NCI-H69 (cell line): Measurements from ENCODE around the gene C1GALT1.

Source experiments
- DNase-seq: peaks from one replicate; lab custom pipeline; 2025; lab: John Stamatoyannopoulos, UW

The C1GALT1 gene

GRCh38 chr7:7272294-7272693 is 90.0 kb downstream of the C1GALT1 start:
- DNase-seq = no peak

- DNase-seq = peak; percentile 29
Measured at GRCh38 chr7:7274782-7275181, 92.4 kb downstream of the C1GALT1 start.

- peak; percentile 49 for DNase-seq
Measured at GRCh38 chr7:7276161-7276560, 93.8 kb downstream of the C1GALT1 start.

GRCh38 chr7:7290429-7291122 is 108.2 kb downstream of the C1GALT1 start:
- no peak for DNase-seq

- no peak for DNase-seq
Measured at GRCh38 chr7:7292085-7292484, 109.7 kb downstream of the C1GALT1 start.

- no peak for DNase-seq
Measured at GRCh38 chr7:7292608-7293007, 110.3 kb downstream of the C1GALT1 start.

- no peak for DNase-seq
Measured at GRCh38 chr7:7293092-7293491, 110.7 kb downstream of the C1GALT1 start.

GRCh38 chr7:7294911-7295310 is 112.6 kb downstream of the C1GALT1 start:
- DNase-seq = no peak
